HG03045 (cell line): ENCODE results near the gene DACT2.

Source experiments
- ATAC-seq: cut with Tn5 transposase; IDR thresholded peaks from one replicate; pipeline ENCODE4 v1.9.1; 2021; ENCODE audit warnings: mild to moderate bottlenecking, moderate library complexity; ENCODE audit not compliant: unreplicated experiment

Gene DACT2

DNA sequence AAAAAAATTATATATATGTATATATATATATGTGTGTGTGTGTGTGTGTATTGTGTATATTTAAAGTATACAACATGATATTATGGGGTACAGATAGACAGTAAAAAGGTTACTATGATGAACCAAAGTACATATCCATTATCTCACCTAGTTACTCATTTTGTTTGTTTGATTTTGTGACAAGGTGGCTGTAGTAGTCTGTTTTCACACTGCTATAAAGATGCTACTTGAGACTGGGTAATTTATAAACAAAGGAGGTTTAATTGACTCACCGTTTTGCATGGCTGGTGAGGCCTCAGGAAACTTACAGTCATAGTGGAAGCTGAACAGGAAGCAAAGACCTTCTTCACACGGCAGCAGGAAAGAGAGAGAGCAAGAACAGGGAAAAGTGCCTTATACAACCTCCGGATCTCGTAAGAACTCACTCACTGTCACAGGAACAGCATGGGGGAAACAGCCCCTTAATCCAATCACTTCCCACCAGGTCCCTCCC, 30.2 kb upstream of the DACT2 start:
- no peak for ATAC-seq

DNA sequence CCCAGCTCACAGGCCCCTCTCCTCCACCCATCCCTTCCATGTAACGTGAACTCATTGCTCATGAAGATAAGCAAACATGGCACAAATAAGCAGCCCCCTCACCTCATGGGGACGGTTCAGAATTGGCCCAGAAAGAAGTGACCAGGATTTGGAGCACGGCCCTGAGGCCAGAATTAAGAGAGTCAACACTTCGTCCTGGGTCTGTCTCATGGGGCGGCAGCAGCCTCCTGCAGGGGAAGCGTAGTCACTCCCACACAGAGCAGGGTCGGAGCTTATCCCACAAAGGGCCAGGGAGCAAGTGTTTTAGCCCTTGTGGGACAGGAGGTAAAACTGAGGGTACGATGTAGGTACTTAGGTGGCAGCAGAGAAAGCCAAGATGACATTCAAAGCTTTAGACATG, 28.6 kb upstream of the DACT2 start:
- ATAC-seq: no peak

DNA sequence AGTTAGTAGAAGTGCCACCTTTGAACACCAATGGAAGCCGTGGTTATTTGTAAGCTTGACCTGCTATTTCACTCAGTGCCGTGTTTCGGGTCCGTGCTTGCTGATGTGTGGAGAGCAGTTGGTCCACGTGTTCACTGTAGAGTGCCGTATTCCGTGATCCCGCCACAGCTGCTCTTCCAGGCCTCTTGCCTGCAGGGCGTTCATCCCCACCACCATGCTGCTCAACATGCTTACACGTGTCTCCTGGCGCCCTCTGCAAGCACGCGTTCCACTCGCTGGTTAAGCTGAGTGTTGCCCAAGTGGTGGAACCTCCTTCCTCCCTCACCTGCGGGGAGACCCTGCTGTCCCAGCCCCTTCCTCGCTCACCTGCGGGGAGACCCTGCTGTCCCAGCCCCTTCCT, 28.0 kb upstream of the DACT2 start:
- no peak for ATAC-seq

DNA sequence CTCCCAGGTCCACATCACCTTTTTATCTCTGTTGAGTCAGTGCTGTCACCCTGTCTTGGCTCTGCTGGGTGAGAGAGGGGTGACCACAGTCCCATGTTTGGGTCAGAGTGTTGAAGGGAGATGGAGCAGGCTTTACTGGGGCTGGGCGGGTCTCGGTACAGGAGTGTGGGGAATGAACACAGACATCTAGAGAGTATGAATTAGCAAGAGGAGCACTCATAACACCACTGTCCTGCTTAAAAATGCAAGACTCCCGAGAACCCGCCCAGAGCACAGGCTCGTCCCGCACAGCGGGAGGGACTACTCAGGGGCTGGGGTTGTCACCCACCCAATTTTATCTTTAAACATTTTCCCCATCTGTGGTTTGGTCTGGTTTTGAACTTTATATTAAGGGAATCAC, 27.5 kb upstream of the DACT2 start:
- ATAC-seq: no peak

DNA sequence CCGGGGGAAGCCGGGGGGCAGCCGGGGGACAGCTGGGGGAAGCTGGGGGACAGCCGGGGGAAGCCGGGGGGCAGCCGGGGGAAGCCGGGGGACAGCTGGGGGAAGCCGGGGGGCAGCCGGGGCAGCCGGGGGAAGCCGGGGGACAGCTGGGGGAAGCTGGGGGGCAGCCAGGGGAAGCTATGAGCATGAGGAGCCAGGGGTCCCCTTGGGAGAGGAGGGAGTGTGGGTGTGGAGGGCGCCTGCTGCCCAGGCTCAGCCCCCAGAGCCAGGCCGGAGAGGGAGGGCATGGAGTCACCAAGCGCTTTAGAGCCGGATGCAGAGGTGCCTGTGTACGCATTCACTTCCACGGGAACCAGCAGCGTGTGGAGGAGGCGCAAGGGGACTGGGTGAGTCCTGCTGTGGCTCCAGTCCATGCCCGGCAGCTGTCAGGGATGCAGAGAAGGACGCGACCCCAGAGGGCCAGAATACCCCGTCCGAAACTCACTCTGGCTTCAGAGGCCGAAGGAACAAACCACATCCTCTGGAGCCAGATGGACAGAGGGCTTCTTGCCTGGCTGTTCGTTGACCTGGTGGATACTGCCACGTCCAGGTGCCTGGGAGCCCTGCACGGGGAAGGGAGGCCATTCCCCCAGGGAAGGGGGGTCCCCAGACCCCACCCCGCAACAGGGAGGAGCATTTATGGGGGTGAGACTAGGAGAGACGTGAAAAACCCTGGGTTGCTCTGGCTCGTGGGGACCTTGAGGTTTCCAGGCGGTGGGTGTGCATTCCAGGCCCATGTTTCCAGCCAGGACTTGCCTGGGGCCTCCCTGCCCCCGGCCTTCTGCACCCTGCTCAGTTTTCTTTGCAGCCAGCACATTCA, 26.5 kb upstream of the DACT2 start:
- no peak for ATAC-seq

DNA sequence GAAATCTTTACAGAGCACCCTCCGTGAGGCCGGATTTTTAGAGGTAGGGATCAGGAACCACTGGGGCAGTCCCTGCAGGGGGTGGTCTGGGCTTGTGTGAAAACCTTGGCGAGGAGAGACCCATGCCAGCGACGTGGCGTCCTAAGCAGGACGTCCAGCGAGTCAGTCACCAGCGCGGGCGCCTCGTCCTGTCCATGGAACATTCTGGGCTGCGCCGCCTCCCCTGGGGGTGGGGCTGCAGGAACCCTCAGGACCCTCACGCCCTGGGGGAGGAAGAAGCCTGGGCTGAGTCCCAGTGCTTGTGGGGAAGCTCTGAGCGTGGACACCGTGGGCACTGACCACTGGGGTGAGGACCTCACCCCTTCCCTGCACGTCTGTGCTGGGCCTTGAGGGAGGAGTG, 25.7 kb upstream of the DACT2 start:
- no peak for ATAC-seq

DNA sequence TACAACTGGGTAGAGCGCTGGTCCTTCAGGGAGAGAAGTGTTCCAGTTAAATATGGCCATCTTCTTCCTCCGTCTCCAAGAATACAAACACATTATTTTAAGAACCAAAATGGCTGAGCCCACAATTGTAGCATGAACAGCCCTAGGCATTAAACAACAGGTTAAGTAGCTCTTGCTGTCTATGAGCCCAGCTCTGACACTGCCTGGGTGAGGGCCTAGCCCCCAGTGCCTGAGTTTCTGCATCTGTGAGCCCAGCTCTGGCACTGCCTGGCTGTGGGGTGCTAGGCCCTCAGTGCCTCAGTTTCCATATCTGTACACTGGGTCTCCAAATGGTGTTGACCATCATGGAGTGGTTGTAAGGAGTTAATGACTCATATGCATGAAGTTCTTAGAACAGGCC, 24.8 kb upstream of the DACT2 start:
- ATAC-seq: no peak

DNA sequence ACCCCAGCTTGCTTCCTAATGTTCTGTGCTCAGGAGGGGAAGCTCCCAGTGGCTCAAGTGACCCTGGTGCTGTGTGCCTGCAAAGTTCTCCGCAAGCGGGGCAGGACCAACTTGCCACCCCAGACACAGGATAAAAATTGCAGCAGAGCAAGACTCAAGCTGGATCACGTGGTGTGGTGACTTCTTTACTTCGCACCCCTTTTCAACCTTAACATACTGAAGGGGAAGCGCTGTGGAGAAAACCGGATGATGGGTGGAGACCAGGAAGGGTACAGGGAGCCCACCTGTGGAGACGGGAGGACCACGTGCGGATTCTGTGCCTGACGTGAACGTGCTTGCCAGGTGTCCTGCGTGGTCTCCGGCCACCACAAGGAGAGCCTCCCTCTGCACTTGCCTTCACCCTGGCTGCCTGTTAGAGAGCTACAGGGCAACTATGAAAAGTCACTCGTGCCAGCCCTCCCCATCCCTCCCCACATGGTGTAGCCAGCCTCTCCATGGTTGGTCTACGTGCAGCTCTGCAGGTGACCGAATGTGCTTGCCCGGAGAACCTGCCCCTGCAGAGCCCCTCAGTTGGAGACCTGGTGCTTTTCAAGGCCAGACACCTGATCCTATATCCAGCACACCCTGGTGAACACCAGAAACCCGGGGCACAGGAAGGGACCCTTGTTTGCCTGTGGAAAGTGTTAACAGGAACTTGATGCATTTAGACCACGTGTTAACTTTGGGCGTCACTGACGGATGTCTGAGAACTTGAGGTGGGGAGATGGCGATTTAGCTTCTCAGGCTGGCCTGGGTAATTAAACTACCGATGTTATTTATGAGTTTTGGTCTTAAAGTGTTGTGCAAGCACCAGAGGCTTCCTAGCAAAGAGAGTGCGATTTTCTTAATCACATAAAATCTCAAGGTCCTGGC, 23.9 kb upstream of the DACT2 start:
- ATAC-seq: no peak

DNA sequence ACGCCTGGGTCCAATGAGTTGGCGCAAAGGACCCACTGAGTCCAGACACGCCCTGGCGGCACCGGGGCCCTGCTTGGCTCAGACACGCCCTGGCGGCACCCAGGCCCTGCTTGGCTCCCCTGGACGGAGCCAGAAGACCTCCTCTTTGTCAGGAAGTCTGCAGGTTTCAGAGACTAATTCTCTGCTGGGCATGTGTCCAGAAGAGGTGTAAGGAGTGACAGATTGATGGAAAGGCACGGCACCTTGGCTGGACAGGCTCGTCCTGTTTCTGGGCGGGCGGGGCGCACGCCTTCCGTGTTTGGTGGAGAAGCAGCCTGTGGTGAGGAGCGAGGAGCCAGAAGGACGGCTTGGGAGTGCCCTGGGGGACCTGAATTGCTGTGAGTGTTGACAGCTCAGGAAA, 23.1 kb upstream of the DACT2 start:
- no peak for ATAC-seq

DNA sequence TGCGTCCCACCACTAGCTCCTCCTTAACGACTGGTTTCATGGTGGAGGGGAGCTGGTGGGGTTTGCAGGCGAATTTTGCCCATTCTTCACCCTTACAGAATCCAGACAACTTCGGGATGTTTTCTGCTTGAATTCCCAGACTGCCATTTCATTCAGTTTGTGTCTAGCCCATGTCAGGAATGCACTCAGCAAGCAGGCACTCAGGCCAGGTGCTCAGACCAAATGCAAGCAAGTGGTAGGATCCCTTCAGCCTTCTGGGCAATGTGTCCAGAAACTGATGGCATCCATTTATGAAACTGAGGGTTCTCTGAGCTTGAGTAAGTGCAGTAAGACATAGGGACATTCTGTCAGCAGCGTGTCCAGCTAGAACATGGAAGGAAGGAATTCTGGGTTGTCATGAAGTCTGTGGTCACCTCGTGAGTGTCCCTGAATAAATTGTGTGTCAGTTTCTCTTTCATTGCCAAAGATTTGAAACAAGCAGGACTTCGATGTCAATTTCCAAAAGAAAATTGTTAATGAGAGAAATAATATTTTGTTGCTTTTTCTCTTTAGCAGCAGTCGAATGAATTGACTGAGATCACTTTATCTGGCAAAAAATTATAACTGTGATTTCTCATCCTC, 21.8 kb upstream of the DACT2 start:
- no peak for ATAC-seq

DNA sequence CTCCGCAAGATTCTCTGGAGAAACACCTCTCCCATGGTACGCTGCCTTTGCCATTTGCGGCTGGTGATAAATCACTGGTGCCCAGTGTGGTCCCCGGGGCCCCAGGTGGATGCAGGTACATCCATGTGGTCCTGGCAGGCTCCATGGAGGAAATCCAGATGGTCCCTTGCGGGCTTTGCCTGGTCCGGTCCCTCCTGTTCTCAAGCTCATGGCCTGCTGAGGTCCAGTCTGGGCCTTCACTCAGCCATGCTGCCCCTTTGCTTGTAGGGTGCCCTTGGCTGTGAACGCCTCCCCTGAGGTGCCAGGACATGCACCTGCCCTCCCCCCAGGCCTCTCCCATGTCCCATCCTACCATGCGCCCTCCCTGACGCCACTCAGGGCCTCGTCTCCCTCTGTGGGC, 21.2 kb upstream of the DACT2 start:
- no peak for ATAC-seq

DNA sequence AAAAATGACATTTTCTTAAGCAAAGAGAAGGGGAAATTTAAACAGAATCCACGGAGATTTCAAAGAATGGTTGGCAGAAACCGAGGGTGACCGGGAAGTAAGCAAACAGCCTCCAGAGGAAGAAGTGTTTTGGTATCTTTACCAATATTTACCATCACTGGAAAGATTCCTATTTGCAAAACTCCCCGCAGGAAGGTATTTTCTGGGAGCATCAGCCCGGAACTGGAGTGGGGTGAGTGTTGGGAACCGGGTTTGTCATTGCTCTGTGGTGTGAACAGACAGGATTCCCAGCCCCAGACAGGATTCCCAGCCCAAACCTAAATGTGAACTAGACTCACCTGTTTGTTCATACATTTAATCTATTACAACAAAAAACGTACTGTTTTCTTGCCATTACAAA, 19.2 kb upstream of the DACT2 start:
- no peak for ATAC-seq

DNA sequence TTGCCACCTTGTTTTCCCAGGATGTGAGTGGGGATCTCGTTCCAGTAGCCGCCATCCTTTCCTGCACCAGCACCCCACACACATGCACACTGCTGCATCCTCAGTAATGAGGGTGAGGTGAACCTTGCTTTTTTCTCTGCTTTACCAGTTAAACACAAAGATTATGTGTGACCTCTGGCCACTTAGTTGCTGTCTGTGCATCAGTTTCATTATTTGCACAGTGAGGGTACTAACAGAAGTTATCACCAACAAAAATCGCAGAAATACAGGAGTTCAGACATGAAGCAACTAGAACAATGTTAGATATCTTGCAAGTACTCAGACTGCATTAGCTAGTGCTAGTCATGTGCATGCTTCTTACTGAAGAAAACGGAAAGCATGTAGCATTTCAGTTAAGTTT, 17.4 kb upstream of the DACT2 start:
- ATAC-seq: no peak

DNA sequence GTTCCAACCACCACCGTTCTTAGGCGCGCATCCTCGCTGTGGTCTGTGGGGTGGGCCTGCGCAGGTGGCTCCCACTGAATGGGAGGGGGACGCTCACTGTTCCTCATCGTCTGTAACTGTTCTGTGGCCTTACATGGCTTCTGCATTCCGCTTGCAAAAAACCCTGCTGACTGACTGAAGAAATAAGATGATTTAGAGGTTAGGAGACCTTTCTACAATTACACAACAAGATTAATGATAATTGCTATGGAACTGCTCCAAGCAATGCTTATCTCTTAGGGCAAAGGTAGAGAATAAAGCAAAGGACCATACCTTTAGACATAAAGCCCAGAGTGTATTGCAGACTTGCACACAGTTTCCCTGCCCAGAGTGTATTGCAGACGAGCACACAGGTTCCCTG, 14.4 kb upstream of the DACT2 start:
- ATAC-seq: no peak

DNA sequence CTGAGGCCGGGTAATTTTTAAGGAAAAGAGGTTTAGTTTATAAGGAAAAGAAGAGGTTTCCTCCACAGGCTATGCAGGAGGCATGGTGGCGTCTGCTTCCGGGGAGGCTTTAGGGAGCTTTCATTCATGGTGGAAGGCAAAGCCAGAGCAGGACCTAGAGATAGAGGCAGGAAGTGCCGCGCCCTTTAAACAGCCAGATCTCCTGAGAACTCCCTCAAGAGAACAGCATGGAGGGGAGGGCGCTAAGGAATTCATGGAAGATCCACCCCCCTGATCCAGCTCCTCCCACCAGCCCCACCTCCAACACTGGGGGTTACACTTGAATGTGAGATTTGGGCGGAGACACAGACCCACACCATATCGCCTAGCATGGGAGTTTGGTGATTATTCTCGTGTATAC, 13.9 kb upstream of the DACT2 start:
- no peak for ATAC-seq

DNA sequence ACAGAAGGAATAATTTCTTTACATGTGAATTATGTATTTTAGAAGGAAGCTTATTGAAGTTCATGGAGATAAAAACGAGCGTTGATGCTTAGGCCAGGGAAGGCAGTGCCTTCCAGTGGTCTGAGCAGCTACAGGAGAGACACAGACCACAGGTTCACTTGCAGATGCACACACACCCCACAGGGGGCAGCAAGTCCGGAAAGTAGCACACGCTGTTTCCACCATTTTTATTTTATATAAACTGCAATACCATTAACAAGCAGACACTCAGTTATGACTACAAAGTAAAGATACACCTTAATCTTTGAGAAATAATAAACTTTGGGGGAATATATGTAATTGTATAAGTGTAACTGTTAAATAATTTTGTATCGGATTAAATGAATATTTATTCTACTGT, 13.5 kb upstream of the DACT2 start:
- ATAC-seq: no peak

DNA sequence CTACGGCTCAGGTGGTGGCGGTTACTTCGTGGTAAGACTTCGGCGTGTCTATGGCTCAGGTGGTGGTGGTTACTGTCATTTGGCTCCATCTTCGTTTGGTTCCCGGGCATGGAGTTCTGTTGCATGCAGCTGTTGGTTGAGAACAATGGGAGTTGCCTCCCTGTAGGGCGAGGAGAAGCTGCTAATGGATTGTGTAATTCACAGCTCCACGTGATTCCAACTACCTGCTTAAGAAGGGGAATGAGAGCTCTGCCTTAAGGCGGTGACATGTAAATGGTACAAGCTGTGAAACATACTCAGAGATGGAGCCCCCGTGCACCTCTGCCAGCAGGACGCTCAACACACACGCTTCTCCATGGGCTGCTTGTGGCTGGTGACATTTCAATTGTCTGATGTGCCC, 12.4 kb upstream of the DACT2 start:
- ATAC-seq: no peak

DNA sequence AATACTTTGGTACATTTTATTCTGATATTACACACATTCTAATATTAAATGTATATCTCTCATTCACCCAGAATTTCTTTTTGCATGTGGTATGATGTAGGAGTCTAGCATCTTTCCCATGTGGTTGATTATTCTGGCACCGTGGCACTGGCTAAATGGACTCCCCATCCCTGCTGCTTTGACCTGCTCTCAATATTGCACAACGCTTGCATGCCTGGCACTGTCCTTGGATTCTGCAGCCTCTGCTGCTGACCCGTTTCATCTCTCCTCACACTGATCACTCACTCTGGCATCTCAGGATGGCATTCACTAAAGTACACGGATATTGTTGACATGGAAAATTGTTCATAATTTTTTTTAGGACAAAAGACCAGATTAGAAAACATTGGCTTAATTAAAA, 11.5 kb upstream of the DACT2 start:
- ATAC-seq: no peak

DNA sequence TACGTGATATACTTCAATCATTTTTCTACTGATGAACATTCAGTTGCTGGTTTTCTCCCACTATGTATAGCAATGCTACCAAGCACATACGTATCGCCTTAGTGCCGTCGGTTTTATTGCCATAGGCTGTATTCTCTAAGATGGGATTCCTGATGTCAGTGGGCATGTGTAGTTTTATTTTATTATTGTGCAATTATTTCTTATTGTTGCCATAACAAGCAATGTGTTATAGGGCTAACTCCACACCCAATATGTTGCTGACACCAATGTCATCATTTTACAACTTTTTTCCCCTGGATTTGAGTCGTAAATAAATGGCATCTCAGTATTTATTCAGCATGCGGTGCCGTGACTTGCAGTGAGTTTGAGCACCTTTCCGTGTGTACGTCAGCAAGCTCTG, 10.8 kb upstream of the DACT2 start:
- no peak for ATAC-seq

DNA sequence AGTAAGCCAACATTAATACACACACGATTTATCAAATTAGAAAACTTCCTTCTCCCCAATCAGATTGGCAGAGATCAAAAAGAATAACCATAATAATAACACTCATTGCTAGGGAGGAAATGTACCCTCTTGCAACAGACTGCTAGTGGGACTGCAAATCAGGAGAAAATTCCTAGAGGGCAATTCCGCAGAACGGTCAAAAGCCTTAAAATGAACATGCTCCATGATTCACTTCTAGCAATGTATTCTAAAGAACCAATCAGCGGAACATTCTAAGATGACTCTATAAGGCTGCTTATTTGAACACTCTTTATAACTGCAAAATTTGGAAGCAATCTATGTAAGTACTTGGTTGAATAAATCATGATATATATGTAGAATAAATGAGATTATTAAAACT, 8.5 kb upstream of the DACT2 start:
- ATAC-seq: no peak
